Loucy (cell line): ENCODE results near the gene PTAFR.

Source experiments
- H2AFZ ChIP-seq: fragments of 200-600 bp; sonication (generic); 2 replicates; pipeline ENCODE4 v1.6.0; 2016; ENCODE audit warnings: antibody characterized with exemption, mild to moderate bottlenecking, low read length, moderate library complexity
- H3F3A ChIP-seq: fragments of 200-600 bp; 2 replicates; pipeline ENCODE4 v1.6.0; 2016; ENCODE audit warnings: antibody characterized with exemption, low read depth, mild to moderate bottlenecking
- H3K27me3 ChIP-seq: fragments of 200-600 bp; sonication (generic); 2 replicates; pipeline ENCODE4 v1.6.1; 2014; ENCODE audit warnings: low read length, mild to moderate bottlenecking; ENCODE audit not compliant: insufficient read depth, poor library complexity, severe bottlenecking
- H3K36me3 ChIP-seq: fragments of 200-600 bp; sonication (generic); 2 replicates; pipeline ENCODE4 v1.6.1; 2016; ENCODE audit warnings: low read length; ENCODE audit not compliant: insufficient read depth
- H3K4me1 ChIP-seq: fragments of 200-600 bp; sonication (generic); 2 replicates; pipeline ENCODE4 v1.5.1; 2014; ENCODE audit warnings: low read length, mild to moderate bottlenecking; ENCODE audit not compliant: insufficient read depth, poor library complexity, severe bottlenecking
- H3K4me2 ChIP-seq: fragments of 200-600 bp; sonication (generic); 2 replicates; pipeline ENCODE4 v1.6.0; 2014; ENCODE audit warnings: antibody characterized with exemption, low read length, low read depth, mild to moderate bottlenecking; ENCODE audit not compliant: poor library complexity, severe bottlenecking
- H3K4me3 ChIP-seq: fragments of 200-600 bp; sonication (generic); 2 replicates; pipeline ENCODE4 v1.5.1; 2014; ENCODE audit warnings: low read length, mild to moderate bottlenecking, mixed read lengths; ENCODE audit not compliant: poor library complexity, severe bottlenecking
- H3K79me2 ChIP-seq: fragments of 200-600 bp; sonication (generic); 2 replicates; pipeline ENCODE4 v1.6.1; 2014; ENCODE audit warnings: low read length; ENCODE audit not compliant: insufficient read depth
- H3K9ac ChIP-seq: fragments of 200-600 bp; sonication (generic); 2 replicates; pipeline ENCODE4 v1.6.0; 2014; ENCODE audit warnings: mild to moderate bottlenecking, low read depth, low read length, moderate library complexity; ENCODE audit not compliant: poor library complexity, severe bottlenecking
- H3K9me2 ChIP-seq: fragments of 200-600 bp; sonication (generic); replicated peaks from 2 replicates; pipeline ENCODE4 v1.6.1; 2016; ENCODE audit warnings: low read depth, low read length, mixed read lengths
- H3K9me3 ChIP-seq: fragments of 200-600 bp; sonication (generic); 2 replicates; pipeline ENCODE4 v1.6.1; 2014; ENCODE audit warnings: mild to moderate bottlenecking, antibody characterized with exemption, low read length, low read depth; ENCODE audit not compliant: insufficient read depth
- H4K20me1 ChIP-seq: fragments of 200-600 bp; sonication (generic); 2 replicates; pipeline ENCODE4 v1.6.0; 2014; ENCODE audit warnings: antibody characterized with exemption, low read length, mild to moderate bottlenecking; ENCODE audit not compliant: insufficient read depth, poor library complexity, severe bottlenecking
- CTCF ChIP-seq: fragments of 200-600 bp; sonication (generic); conservative IDR thresholded peaks from 2 replicates; pipeline ENCODE4 v1.5.1; 2014; ENCODE audit warnings: mild to moderate bottlenecking, antibody characterized with exemption, low read length
- EZH2phosphoT487 ChIP-seq: fragments of 200-600 bp; IDR thresholded peaks from 2 replicates; pipeline ENCODE4 v1.6.1; 2018; ENCODE audit warnings: antibody characterized with exemption, mild to moderate bottlenecking, moderate library complexity, borderline replicate concordance

The PTAFR gene

GRCh38 chr1:28130901-28131300 is 45.6 kb downstream of the PTAFR start:
- no peak overlapping the region for H3K4me2 ChIP-seq
- no peak overlapping the region for H3K9ac ChIP-seq
- no peak overlapping the region for H3K4me3 ChIP-seq
- no peak for TF ChIP-seq EZH2phosphoT487
- no peak for TF ChIP-seq CTCF
- no peaks in the 10 kb centered on the region for H3K79me2 ChIP-seq
- H3F3A ChIP-seq = no peaks in the 10 kb centered on the region
- no peak overlapping the region for H2AFZ ChIP-seq
- H3K4me1 ChIP-seq = no peaks in the 10 kb centered on the region
- H4K20me1 ChIP-seq = no peaks in the 10 kb centered on the region
- H3K36me3 ChIP-seq = no peaks in the 10 kb centered on the region
- no peaks in the 10 kb centered on the region for H3K27me3 ChIP-seq
- H3K9me3 ChIP-seq = no peaks in the 10 kb centered on the region
- no peaks in the 10 kb centered on the region for H3K9me2 ChIP-seq

- H4K20me1 ChIP-seq = no peaks in the 10 kb centered on the region
- no peaks in the 10 kb centered on the region for H3K4me1 ChIP-seq
- H3K27me3 ChIP-seq = no peaks in the 10 kb centered on the region
- no peak overlapping the region; the same call in 1 of the 2 replicates for H2AFZ ChIP-seq
- no peak for TF ChIP-seq EZH2phosphoT487
- no peak for TF ChIP-seq CTCF
- H3F3A ChIP-seq = no peaks in the 10 kb centered on the region
- H3K4me2 ChIP-seq = no peak overlapping the region
- H3K9me3 ChIP-seq = no peaks in the 10 kb centered on the region
- H3K4me3 ChIP-seq = no peak overlapping the region
- no peak overlapping the region for H3K9ac ChIP-seq
- H3K79me2 ChIP-seq = no peaks in the 10 kb centered on the region
- no peaks in the 10 kb centered on the region for H3K36me3 ChIP-seq
- H3K9me2 ChIP-seq = no peaks in the 10 kb centered on the region
Measured at GRCh38 chr1:28129150-28129549, 47.3 kb downstream of the PTAFR start.

GRCh38 chr1:28127617-28128257 is 48.8 kb downstream of the PTAFR start:
- no peaks in the 10 kb centered on the region for H3K79me2 ChIP-seq
- H4K20me1 ChIP-seq = no peaks in the 10 kb centered on the region
- no peaks in the 10 kb centered on the region for H3F3A ChIP-seq
- H3K27me3 ChIP-seq = no peaks in the 10 kb centered on the region
- no peak overlapping the region for H3K4me3 ChIP-seq
- no peak for TF ChIP-seq CTCF
- TF ChIP-seq EZH2phosphoT487 = no peak
- H3K4me1 ChIP-seq = no peaks in the 10 kb centered on the region
- no peaks in the 10 kb centered on the region for H3K9me3 ChIP-seq
- no peaks in the 10 kb centered on the region for H3K36me3 ChIP-seq
- no peak overlapping the region for H2AFZ ChIP-seq
- no peaks in the 10 kb centered on the region for H3K9me2 ChIP-seq
- no peak overlapping the region for H3K9ac ChIP-seq
- no peak overlapping the region for H3K4me2 ChIP-seq
